NB4 (cell line): ENCODE data around the gene HNF1B.

Experiments
- CTCF ChIP-seq: IDR thresholded peaks from one replicate; pipeline ENCODE4 v1.5.1; 2012; ENCODE audit warnings: low read depth, low read length
- MAX ChIP-seq: IDR thresholded peaks from 2 replicates; pipeline ENCODE4 v1.6.1; 2011; ENCODE audit warnings: low read depth, low read length
- MYC ChIP-seq: IDR thresholded peaks from 2 replicates; pipeline ENCODE4 v1.6.1; 2011; ENCODE audit warnings: low read depth, low read length

GRCh38 chr17:37664214-37664613, 80.6 kb downstream of the HNF1B start:
- TF ChIP-seq CTCF (no peak), MYC (no peak), MAX (no peak)
